ENCODE results near the gene SLC22A4. TPM values are rescaled to one million over a fixed set of nuclear protein-coding genes. Genes with fewer than 3 reads are reported as not detected.

SLC22A4 gene
- total and polyA plus RNA-seq, 2 of the 8 experiments (the other 6 are each of a cell fraction or from before 2014, with no cell fraction given), result 0.45 to 0.60 TPM

GRCh38 chr5:132263548-132264261 is 30.5 kb upstream of the SLC22A4 start:
- no peak overlapping the region for H4K5ac ChIP-seq (ENCODE audit: insufficient read length, low read depth, low read length)
- FAIRE-seq, result no peak
- H2BK12ac ChIP-seq (ENCODE audit: low read depth, low read length), result no peak overlapping the region
- peak in 1 of 2 experiments; percentile 20 for DNase-seq (ENCODE audit: low read depth in 1 of 2, low spot score in 2 of 2)
- no peak overlapping the region for H3K18ac ChIP-seq (ENCODE audit: extremely low read depth, low read length)
- H3K36me3 ChIP-seq (ENCODE audit: control insufficient read depth in 2 of 4, insufficient read depth in 4 of 4, low read length in 3 of 4), result no peaks in the 10 kb centered on the region
- no peak overlapping the region for H3K27ac ChIP-seq (ENCODE audit: low read depth, low read length)
- no peak overlapping the region for H3K23ac ChIP-seq (ENCODE audit: insufficient read length)
- no peak overlapping the region for H4K91ac ChIP-seq (replicated peaks; ENCODE audit: insufficient read length, low read length)
- no peak overlapping the region for H3K56ac ChIP-seq (replicated peaks; ENCODE audit: insufficient read length, low read depth, low read length)
- H3K9me3 ChIP-seq (ENCODE audit: insufficient read depth in 2 of 2, low read depth in 1 of 2, low read length in 1 of 2), result no peaks in the 10 kb centered on the region
- CTCF ChIA-PET (ENCODE audit: partially characterized antibody), result interaction anchor here (0.9 to 5.1 kb wide), 12 partner anchors 8 to 237 kb away, joined by 3 to 54 read pairs (median 4); partner anchors contain the start of gene SLC22A4
- H2AK5ac ChIP-seq (ENCODE audit: low read depth, low read length), result no peak overlapping the region
- H3K14ac ChIP-seq (ENCODE audit: insufficient read length), result no peak overlapping the region
- 0 out of 2 replicates have a peak overlapping the region, but pooled peaks have one; percentile 2 for H4K8ac ChIP-seq (ENCODE audit: extremely low read depth, insufficient read depth, low read length)
- H3K4me2 ChIP-seq (ENCODE audit: insufficient read depth in 1 of 2, low read depth in 2 of 2, low read length in 2 of 2), result no peak overlapping the region
- POLR2A ChIA-PET (ENCODE audit: partially characterized antibody), result interaction anchor here (2.8 kb wide), 1 partner anchor 15 kb away, joined by 10 read pairs; no protein-coding TSS in a partner anchor
- no peak overlapping the region for H3K9ac ChIP-seq (replicated peaks in 1 of 4; ENCODE audit: extremely low read depth in 1 of 4, low read depth in 3 of 4, low read length in 3 of 4)
- no peak overlapping the region for H2BK5ac ChIP-seq (ENCODE audit: low read depth, low read length)
- no peaks in the 10 kb centered on the region; a peak in 2 of 7 replicates for H3K27me3 ChIP-seq (replicated peaks in 1 of 4; ENCODE audit: control insufficient read depth in 3 of 4, extremely low read depth in 1 of 4, insufficient read depth in 3 of 4, low read length in 3 of 4)
- H2BK15ac ChIP-seq (ENCODE audit: low read length), result no peak overlapping the region
- H3K4me3 ChIP-seq (ENCODE audit: extremely low read depth in 1 of 4, insufficient read depth in 2 of 4, low read depth in 3 of 4, low read length in 4 of 4), result no peak overlapping the region
- H2BK20ac ChIP-seq (ENCODE audit: low read length), result no peak overlapping the region
- H2AFZ ChIP-seq (ENCODE audit: low read length), result no peak overlapping the region
- peaks cover 0 to 7% (median 0%) of the 10 kb centered on the region in 4 experiments; a peak in 1 of 7 replicates for H3K4me1 ChIP-seq (replicated peaks in 1 of 4; ENCODE audit: control insufficient read depth in 3 of 4, insufficient read depth in 4 of 4, low read length in 3 of 4)
- WGBS, 2 experiments (ENCODE audit: extremely low coverage in 1 of 2, insufficient coverage in 1 of 2, insufficient read length in 1 of 2, insufficient replicate concordance in 2 of 2, low coverage in 1 of 2, low lambda C conversion rate in 2 of 2, missing lambda C conversion rate in 1 of 2), result 77% methylated on average over 7 of the region's 7 CpGs; no CpG with 5 or more reads in 1 of the 2 experiments
- H3K23me2 ChIP-seq (ENCODE audit: low read depth, low read length), result no peaks in the 10 kb centered on the region
- H3K4ac ChIP-seq (replicated peaks; ENCODE audit: insufficient read length, low read depth, low read length), result no peak overlapping the region
- no peaks in the 10 kb centered on the region; the same call in 1 of the 2 replicates for H3K79me1 ChIP-seq (ENCODE audit: low read depth, low read length)
- H3K79me2 ChIP-seq (ENCODE audit: control insufficient read depth in 1 of 2, insufficient read depth in 2 of 2, low read length in 2 of 2), result no peaks in the 10 kb centered on the region
- H2BK120ac ChIP-seq (replicated peaks; ENCODE audit: low read depth, low read length), result no peak overlapping the region
- no peaks in the 10 kb centered on the region for H4K20me1 ChIP-seq (replicated peaks in 1 of 2; ENCODE audit: control insufficient read depth in 1 of 2, insufficient read depth in 2 of 2, low read length in 2 of 2)
- TF ChIP-seq NRF1 (IDR thresholded peaks at IDR 0.05; ENCODE audit: low read depth, low read length) (no peak), RAD21 (IDR thresholded peaks at IDR 0.05 in 1 of 2, conservative IDR thresholded peaks at IDR 0.05 in 1 of 2; ENCODE audit: low read depth in 2 of 2, low read length in 2 of 2) (no peak)

Measured in H1 (cell line).